H9 (cell line): ENCODE data around the gene LRRK1. TPM values are rescaled to one million over a fixed set of nuclear protein-coding genes. Genes with fewer than 3 reads are reported as not detected.

Experiments used
- DNase-seq: peaks from one replicate; pipeline ENCODE4 v3.0.0-alpha.2; 2017
- H2AFZ ChIP-seq: one replicate; pipeline ENCODE4 v1.6.1; 2013; ENCODE audit warnings: mild to moderate bottlenecking, low read length, control low read depth, moderate library complexity
- H2AK5ac ChIP-seq: 2 replicates; pipeline ENCODE4 v1.6.1; 2013; ENCODE audit warnings: low read length, control low read depth, mixed read lengths; ENCODE audit not compliant: insufficient read length
- H2BK120ac ChIP-seq: one replicate; pipeline ENCODE4 v1.6.1; 2013; ENCODE audit warnings: low read depth, mild to moderate bottlenecking, low read length, control low read depth, inconsistent platforms; ENCODE audit not compliant: poor library complexity, severe bottlenecking
- H2BK12ac ChIP-seq: 2 replicates; pipeline ENCODE4 v1.6.1; 2013; ENCODE audit warnings: low read length, control low read depth, mixed read lengths, low read depth; ENCODE audit not compliant: insufficient read length
- H2BK15ac ChIP-seq: 2 replicates; pipeline ENCODE4 v1.6.1; 2013; ENCODE audit warnings: low read depth, low read length, control low read depth
- H2BK20ac ChIP-seq: one replicate; pipeline ENCODE4 v1.6.1; 2013; ENCODE audit warnings: low read depth, mild to moderate bottlenecking, low read length, control low read depth, inconsistent platforms; ENCODE audit not compliant: poor library complexity, severe bottlenecking
- H2BK5ac ChIP-seq: 2 replicates; pipeline ENCODE4 v1.6.1; 2013; ENCODE audit warnings: low read length, control low read depth, mixed read lengths; ENCODE audit not compliant: insufficient read length
- H3K14ac ChIP-seq: 2 replicates; pipeline ENCODE4 v1.6.1; 2013; ENCODE audit warnings: low read length, control low read depth; ENCODE audit not compliant: insufficient read depth
- H3K18ac ChIP-seq: 2 replicates; pipeline ENCODE4 v1.6.1; 2013; ENCODE audit warnings: low read depth, mild to moderate bottlenecking, mixed read lengths, low read length, control low read depth; ENCODE audit not compliant: insufficient read length
- H3K23ac ChIP-seq: 2 replicates; pipeline ENCODE4 v1.6.1; 2013; ENCODE audit warnings: low read length, control low read depth, mixed read lengths, low read depth; ENCODE audit not compliant: insufficient read length
- H3K23me2 ChIP-seq: 2 replicates; pipeline ENCODE4 v1.6.1; 2013; ENCODE audit warnings: low read depth, mild to moderate bottlenecking, mixed read lengths, low read length, control low read depth; ENCODE audit not compliant: insufficient read length, poor library complexity, severe bottlenecking
- H3K27ac ChIP-seq: 2 replicates; pipeline ENCODE4 v1.5.1; 2013; ENCODE audit warnings: low read length, control low read depth, mixed read lengths, low read depth; ENCODE audit not compliant: insufficient read length
- H3K27me3 ChIP-seq: 2 replicates; pipeline ENCODE4 v1.6.1; 2013; ENCODE audit warnings: low read length, control low read depth, inconsistent platforms; ENCODE audit not compliant: insufficient read depth
- H3K4ac ChIP-seq: 2 replicates; pipeline ENCODE4 v1.6.1; 2013; ENCODE audit warnings: low read depth, mild to moderate bottlenecking, control low read depth, inconsistent platforms, low read length, moderate library complexity
- H3K4me1 ChIP-seq: 2 replicates; pipeline ENCODE4 v1.6.1; 2013; ENCODE audit warnings: low read length, control low read depth, inconsistent platforms; ENCODE audit not compliant: insufficient read depth
- H3K4me2 ChIP-seq: 2 replicates; pipeline ENCODE4 v1.6.1; 2013; ENCODE audit warnings: low read length, control low read depth, mixed read lengths; ENCODE audit not compliant: insufficient read length, insufficient read depth
- H3K56ac ChIP-seq: 2 replicates; pipeline ENCODE4 v1.6.1; 2013; ENCODE audit warnings: low read depth, mild to moderate bottlenecking, mixed read lengths, low read length, control low read depth; ENCODE audit not compliant: insufficient read length
- H3K79me1 ChIP-seq: 2 replicates; pipeline ENCODE4 v1.6.1; 2013; ENCODE audit warnings: low read depth, mild to moderate bottlenecking, moderate library complexity, low read length, control low read depth, inconsistent platforms; ENCODE audit not compliant: insufficient read depth, poor library complexity, severe bottlenecking
- H3K79me2 ChIP-seq: 2 replicates; pipeline ENCODE4 v1.6.1; 2013; ENCODE audit warnings: low read length, control low read depth, inconsistent platforms; ENCODE audit not compliant: insufficient read depth
- H3K9ac ChIP-seq: 2 replicates; pipeline ENCODE4 v1.6.1; 2013; ENCODE audit warnings: low read length, control low read depth, mixed read lengths; ENCODE audit not compliant: insufficient read length; ENCODE audit errors: extremely low read depth
- H3K9me3 ChIP-seq: one replicate; pipeline ENCODE4 v1.6.1; 2013; ENCODE audit warnings: low read depth, low read length, inconsistent platforms; ENCODE audit not compliant: control insufficient read depth
- H3T11ph ChIP-seq: one replicate; pipeline ENCODE4 v1.6.1; 2013; ENCODE audit warnings: mild to moderate bottlenecking, low read length, control low read depth, inconsistent platforms
- H4K20me1 ChIP-seq: one replicate; pipeline ENCODE4 v1.6.1; 2013; ENCODE audit not compliant: control insufficient read depth, insufficient read length, insufficient read depth
- H4K5ac ChIP-seq: 2 replicates; pipeline ENCODE4 v1.6.1; 2013; ENCODE audit warnings: low read depth, mild to moderate bottlenecking, mixed read lengths, low read length, control low read depth; ENCODE audit not compliant: insufficient read length
- H4K8ac ChIP-seq: replicated peaks from 2 replicates; pipeline ENCODE4 v1.6.1; 2013; ENCODE audit warnings: low read length, control low read depth, mixed read lengths, low read depth; ENCODE audit not compliant: insufficient read length
- H4K91ac ChIP-seq: 2 replicates; pipeline ENCODE4 v1.6.1; 2013; ENCODE audit warnings: low read depth, mild to moderate bottlenecking, moderate library complexity, mixed read lengths, low read length, control low read depth; ENCODE audit not compliant: insufficient read length
- H3K27ac Mint-ChIP-seq, 3 experiments: 2 replicates in 2 of 3; 3 replicates in 1 of 3; pipeline ENCODE4 v1.8.0; 2020 to 2021; ENCODE audit warnings: mixed read lengths in 3 of 3, mild to moderate bottlenecking in 1 of 3, moderate library complexity in 1 of 3
- H3K27me3 Mint-ChIP-seq: 2 replicates; pipeline ENCODE4 v1.8.0; 2021; ENCODE audit warnings: low read depth, mild to moderate bottlenecking, moderate library complexity, mixed read lengths
- H3K36me3 Mint-ChIP-seq, 3 experiments: 2 replicates in 2 of 3; 3 replicates in 1 of 3; pipeline ENCODE4 v1.8.0; 2020 to 2021; ENCODE audit warnings: low read depth in 3 of 3, mixed read lengths in 3 of 3; ENCODE audit not compliant: insufficient read depth in 1 of 3
- H3K4me1 Mint-ChIP-seq, 2 experiments: 2 replicates each; pipeline ENCODE4 v1.8.0; 2020; ENCODE audit warnings: mixed read lengths in 2 of 2
- H3K4me3 Mint-ChIP-seq, 2 experiments: 2 replicates in 1 of 2; 3 replicates in 1 of 2; pipeline ENCODE4 v1.8.0; 2020 to 2021; ENCODE audit warnings: mild to moderate bottlenecking in 2 of 2, mixed read lengths in 2 of 2, moderate library complexity in 1 of 2
- H3K9me3 Mint-ChIP-seq, 2 experiments: 2 replicates in 1 of 2; 3 replicates in 1 of 2; pipeline ENCODE4 v1.8.0; 2020; ENCODE audit warnings: mild to moderate bottlenecking in 2 of 2, mixed read lengths in 2 of 2, moderate library complexity in 1 of 2
- CTCF ChIP-seq: fragments of 200-600 bp; sonication (generic); conservative IDR thresholded peaks from 3 replicates; pipeline ENCODE4 v1.8.0; 2021; ENCODE audit warnings: antibody characterized with exemption, mild to moderate bottlenecking
- WGBS: extraction: QIAGEN DNeasy Blood & Tissue Kit; methylation state at CpG from one replicate; pipeline ENCODE4 v1.1.7; 2013; ENCODE audit warnings: missing lambda C conversion rate, low lambda C conversion rate, mixed read lengths; ENCODE audit not compliant: insufficient read length; ENCODE audit errors: extremely low coverage; 5-methylcytosine and 5-hydroxymethylcytosine counted together
- total RNA-seq: library from RNA; stranded (reverse); gene quantifications from 2 replicates; pipeline ENCODE4 v1.2.1, GENCODE V29; 2021

Gene LRRK1
- total RNA-seq, 1 experiment from 2014 or later, result 4.0 TPM

- no CpG with 5 or more reads among the region's 3 CpGs for WGBS
- peaks cover 10 to 15% of the 10 kb centered on the region in 2 experiments; a peak in 4 of 5 replicates for H3K9me3 Mint-ChIP-seq
These were observed 114.6 kb downstream of the LRRK1 start for GRCh38 chr15:101033801-101034200.

More at GRCh38 chr15:101033801-101034200, 114.6 kb downstream of the LRRK1 start:
- H3K9me3 ChIP-seq, result no peaks in the 10 kb centered on the region
- no peak overlapping the region for H3K4me2 ChIP-seq
- no peak overlapping the region for H3T11ph ChIP-seq
- no peak overlapping the region for H2BK12ac ChIP-seq
- no peaks in the 10 kb centered on the region for H3K27me3 ChIP-seq
- H3K9ac ChIP-seq, result no peak overlapping the region
- TF ChIP-seq CTCF, result no peak
- Mint-ChIP-seq H3K36me3 (no peaks in the 10 kb centered on the region; a peak in 1 of 7 replicates), H3K4me3 (no peak overlapping the region), H3K27ac (no peak overlapping the region), H3K27me3 (peaks cover 6% of the 10 kb centered on the region), H3K4me1 (no peaks in the 10 kb centered on the region)
- H2BK15ac ChIP-seq, result no peak overlapping the region
- no peak overlapping the region for H3K23ac ChIP-seq
- H2BK120ac ChIP-seq, result no peak overlapping the region
- H4K20me1 ChIP-seq, result no peaks in the 10 kb centered on the region
- no peak overlapping the region for H4K8ac ChIP-seq
- DNase-seq, result no peak
- no peak overlapping the region for H4K91ac ChIP-seq
- no peak overlapping the region for H2AFZ ChIP-seq
- H2BK5ac ChIP-seq, result no peak overlapping the region
- H3K79me1 ChIP-seq, result no peaks in the 10 kb centered on the region
- H3K4ac ChIP-seq, result no peak overlapping the region
- H3K79me2 ChIP-seq, result no peaks in the 10 kb centered on the region
- H3K23me2 ChIP-seq, result no peaks in the 10 kb centered on the region
- H3K4me1 ChIP-seq, result no peaks in the 10 kb centered on the region
- H4K5ac ChIP-seq, result no peak overlapping the region
- H3K14ac ChIP-seq, result no peak overlapping the region
- no peak overlapping the region for H3K27ac ChIP-seq
- no peak overlapping the region for H3K56ac ChIP-seq
- no peak overlapping the region for H3K18ac ChIP-seq
- no peak overlapping the region for H2BK20ac ChIP-seq
- no peak overlapping the region for H2AK5ac ChIP-seq
